D721Med (cell line): ENCODE results near the gene MPZL1.
"Not testable (repeated sequence)": the region's sequence is repeated elsewhere in the genome, so short reads cannot be mapped to it uniquely, and the experiment has no call there.

ENCODE experiments used
- DNase-seq: peaks from one replicate; pipeline ENCODE4 v3.0.0; 2011; ENCODE audit warnings: low spot score; ENCODE audit not compliant: insufficient read length
- FAIRE-seq: peaks from 2 replicates; lab custom pipeline; 2011; peaks lifted over from hg19 to GRCh38; lab: Jason Lieb, UNC
- TF ChIP-seq, protein P1 (sequence below): IDR thresholded peaks from 2 replicates; pipeline ENCODE4 v1.5.1; 2012; ENCODE audit warnings: mild to moderate bottlenecking, control low read depth; ENCODE audit not compliant: insufficient read depth; ENCODE audit errors: missing control alignments

Gene MPZL1

DNA sequence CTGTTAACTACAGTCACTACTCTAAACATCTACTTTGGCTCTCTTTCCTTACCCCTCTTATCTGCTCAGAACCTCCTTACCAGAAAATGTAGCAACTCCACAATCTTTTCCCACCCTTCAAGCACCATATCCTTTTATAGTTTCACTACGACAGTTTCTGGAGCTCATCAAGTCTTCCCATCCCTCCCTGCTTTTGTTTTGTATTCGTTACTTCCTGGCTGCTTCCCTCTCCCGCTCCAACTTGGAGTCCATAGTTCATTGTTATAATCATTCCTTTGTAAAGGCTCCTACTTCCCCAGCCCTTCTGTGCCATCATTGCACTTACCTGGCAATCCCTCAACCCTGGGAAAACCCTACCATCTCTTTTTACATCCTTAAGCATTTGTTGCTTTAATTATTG lies 18.0 kb downstream of the MPZL1 start:
- TF ChIP-seq, protein P1, sequence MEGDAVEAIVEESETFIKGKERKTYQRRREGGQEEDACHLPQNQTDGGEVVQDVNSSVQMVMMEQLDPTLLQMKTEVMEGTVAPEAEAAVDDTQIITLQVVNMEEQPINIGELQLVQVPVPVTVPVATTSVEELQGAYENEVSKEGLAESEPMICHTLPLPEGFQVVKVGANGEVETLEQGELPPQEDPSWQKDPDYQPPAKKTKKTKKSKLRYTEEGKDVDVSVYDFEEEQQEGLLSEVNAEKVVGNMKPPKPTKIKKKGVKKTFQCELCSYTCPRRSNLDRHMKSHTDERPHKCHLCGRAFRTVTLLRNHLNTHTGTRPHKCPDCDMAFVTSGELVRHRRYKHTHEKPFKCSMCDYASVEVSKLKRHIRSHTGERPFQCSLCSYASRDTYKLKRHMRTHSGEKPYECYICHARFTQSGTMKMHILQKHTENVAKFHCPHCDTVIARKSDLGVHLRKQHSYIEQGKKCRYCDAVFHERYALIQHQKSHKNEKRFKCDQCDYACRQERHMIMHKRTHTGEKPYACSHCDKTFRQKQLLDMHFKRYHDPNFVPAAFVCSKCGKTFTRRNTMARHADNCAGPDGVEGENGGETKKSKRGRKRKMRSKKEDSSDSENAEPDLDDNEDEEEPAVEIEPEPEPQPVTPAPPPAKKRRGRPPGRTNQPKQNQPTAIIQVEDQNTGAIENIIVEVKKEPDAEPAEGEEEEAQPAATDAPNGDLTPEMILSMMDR, result no peak
- FAIRE-seq (no peak), DNase-seq (no peak)

DNA sequence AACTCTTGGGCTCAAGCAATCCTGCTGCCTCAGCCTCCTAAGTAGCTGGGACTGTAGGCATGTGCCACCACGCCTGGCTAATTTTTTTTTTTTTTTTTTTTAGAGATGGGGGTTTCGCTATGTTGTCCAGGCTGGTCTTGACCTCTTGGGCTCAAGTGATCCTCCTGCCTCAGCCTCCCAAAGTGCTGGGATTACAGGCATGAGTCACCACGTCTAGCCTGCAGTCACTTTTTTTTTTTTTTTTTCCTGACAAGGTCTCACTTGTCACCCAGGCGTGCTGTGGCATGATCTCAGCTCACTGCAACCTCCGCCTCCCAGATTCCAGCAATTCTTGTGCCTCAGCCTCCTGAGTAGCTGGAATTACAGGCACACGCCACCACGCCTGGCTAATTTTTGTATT lies 19.3 kb downstream of the MPZL1 start:
- DNase-seq, FAIRE-seq: not testable (repeated sequence)

DNA sequence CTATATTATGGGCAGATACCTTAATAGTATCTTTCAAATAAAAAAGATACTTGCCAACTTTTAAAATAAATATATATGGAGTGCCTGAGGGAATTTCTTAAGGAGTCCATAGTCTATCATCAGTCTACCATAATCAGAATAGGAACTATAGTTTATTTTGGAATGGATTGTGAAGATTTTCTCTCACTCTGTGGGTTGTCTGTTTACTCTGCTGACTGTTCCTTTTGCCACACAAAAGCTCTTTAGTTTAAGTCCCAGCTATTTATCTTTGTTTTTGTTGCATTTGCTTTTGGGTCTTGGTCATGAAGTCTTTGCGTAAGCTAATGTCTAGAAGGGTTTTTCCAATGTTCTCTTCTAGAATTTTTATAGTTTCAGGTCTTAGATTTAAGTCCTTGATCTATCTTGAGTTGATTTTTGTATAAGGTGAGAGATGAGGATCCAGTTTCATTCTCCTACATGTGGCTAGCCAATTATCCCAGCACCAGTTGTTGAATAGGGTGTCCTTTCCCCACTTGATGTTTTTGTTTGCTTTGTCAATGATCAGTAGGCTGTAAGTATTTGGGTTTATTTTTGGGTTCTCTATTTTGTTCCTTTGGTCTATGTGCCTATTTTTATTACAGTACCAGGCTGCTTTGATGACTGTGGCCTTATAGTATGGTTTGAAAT lies 20.7 kb downstream of the MPZL1 start:
- not testable (repeated sequence) for DNase-seq, FAIRE-seq

DNA sequence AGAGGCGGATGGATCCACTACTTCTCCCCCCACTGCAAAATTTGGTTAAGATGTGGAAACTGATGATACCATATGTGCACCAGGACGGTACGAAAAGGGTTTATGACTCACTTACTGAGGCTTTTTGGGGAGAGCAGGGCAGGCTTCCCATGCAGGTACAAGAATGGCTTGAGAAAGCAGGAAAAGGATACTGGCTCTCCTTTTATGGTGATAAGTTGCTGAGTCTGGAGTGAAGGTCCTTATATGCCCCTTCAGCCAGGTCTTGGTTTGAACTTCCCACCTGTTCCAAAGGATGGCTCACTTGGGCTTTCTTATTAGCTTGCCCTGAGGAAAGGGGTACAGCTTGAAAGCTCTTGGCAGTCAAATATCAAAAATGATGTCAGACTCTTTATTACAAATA lies 23.1 kb downstream of the MPZL1 start:
- TF ChIP-seq, protein P1, result no peak
- FAIRE-seq, result no peak
- DNase-seq, result no peak

DNA sequence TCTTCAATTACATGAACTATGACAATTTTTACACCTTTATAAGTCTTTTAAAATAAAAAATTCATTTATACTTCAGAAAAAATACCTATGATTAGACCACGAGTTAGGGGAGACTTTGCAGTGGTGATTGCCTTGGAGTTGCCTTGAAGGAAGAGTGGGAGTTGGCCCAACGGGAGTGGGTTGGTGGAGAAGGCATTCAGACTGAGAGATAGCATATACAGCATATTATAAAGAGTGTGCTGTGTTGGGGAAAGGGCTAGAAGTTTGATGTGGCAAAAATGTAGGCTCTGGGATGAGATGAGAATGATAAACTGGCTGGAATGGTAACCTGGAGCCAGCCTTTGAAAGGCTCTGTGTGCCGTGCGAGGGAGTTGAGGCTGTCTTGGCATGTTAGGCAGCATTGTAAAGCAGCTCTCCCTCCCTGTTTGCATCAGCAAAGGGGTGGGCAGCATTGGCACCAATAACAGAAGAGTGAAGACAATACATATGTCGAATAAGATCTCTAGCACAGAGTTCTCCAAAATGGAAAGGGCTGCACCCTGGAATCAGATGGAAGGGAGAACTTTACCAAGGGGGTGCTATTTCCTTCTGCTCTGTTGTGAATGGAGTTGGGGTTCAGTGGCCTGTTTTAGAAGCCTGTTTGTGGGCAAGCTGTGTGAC lies 24.4 kb downstream of the MPZL1 start:
- DNase-seq (no peak), FAIRE-seq (no peak)
- TF ChIP-seq, protein P1, result no peak

DNA sequence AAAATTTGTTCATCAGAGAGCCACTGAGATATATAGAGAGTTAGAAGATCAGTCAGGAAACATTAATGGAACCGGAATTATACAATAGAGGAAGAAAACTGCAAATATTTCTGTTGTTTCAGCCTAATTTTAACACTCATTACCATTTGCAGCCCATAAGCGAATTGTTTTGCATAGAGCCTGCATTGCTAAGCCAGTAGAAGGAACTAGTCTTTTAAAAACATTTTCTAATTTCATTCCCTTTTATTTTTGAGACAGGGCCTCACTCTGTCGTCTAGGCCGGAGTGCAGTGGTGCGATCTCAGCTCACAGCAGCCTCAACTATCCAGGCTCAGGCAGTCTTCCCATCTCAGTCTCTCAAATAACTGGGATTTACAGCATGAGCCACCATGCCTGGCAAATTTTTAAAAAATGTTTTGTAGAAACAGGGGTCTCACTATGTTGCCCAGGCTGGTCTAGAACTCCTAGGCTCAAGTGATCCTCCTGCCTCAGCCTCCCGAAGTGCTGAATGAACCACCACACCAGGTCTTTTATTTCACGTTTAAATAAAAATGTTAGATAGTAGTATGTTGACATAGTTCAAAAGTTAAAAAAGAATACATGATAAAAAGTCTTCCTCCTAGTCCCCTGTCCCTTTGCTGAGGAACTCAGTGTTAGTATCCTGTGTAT lies 25.3 kb downstream of the MPZL1 start:
- FAIRE-seq (no peak), DNase-seq (no peak)
- TF ChIP-seq, protein P1, result no peak

DNA sequence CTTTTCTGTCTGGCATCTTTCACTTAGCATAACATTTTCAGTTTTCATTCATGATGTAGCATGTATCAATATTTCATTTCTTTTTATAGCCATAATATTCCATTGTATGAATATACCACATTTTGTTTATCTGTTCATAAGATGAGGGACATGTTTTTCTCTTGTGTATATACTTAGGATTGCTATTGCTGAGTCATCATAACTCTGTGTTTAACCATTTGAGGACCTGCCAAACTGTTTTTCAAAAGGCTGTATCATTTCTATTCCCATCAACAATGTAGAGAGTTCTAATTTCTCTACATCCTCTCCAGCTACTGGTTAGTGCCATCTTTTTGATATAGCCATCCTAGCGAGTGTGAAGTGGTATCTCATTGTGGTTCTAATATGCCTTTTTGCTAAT lies 26.2 kb downstream of the MPZL1 start:
- DNase-seq (no peak), FAIRE-seq (peak; percentile 56)
- TF ChIP-seq, protein P1, result no peak

DNA sequence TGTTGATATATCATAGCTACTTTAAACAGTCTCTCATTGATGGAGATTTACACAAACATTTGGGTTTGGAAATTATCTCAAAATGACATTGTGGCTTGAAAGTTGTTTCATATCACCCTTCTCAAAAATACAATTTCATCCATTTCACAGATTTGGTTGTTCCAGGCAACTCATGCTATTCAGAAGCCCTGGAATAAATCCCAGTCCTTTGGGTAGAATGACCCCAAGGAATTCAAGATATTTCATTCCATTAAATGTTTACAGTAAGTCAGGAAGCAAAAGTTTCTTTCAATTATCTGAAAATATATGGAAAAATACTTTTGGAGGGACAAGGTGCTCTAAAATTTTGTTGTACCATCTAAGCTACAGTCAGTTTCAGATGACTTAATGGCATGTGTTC lies 27.1 kb downstream of the MPZL1 start:
- TF ChIP-seq, protein P1, result no peak
- FAIRE-seq, result no peak
- DNase-seq, result no peak
